GM18873 (cell line): ENCODE measurements around the gene PTMS.

ENCODE experiments used
- ATAC-seq: cut with Tn5 transposase; IDR thresholded peaks from one replicate; pipeline ENCODE4 v1.9.1; 2021; ENCODE audit warnings: mild to moderate bottlenecking, moderate library complexity, moderate number of reproducible peaks; ENCODE audit not compliant: unreplicated experiment, low FRiP score

PTMS gene

GRCh38 chr12:6819106-6820030 is 53.2 kb downstream of the PTMS start:
- ATAC-seq = no peak

DNA sequence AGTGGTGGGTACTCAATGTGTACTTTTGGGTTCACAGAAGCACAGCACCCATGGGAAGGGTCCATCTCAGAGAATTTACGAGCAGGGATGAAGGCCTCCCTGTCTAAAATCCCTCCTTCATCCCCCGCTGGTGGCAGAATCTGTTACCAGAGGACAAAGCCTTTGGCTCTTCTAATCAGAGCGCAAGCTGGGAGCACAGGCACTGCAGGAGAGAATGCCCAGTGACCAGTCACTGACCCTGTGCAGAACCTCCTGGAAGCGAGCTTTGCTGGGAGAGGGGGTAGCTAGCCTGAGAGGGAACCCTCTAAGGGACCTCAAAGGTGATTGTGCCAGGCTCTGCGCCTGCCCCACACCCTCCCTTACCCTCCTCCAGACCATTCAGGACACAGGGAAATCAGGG is 54.0 kb downstream of the PTMS start:
- ATAC-seq = no peak
